PC-9 (cell line): ENCODE data around the gene LRRC43. TPM values are rescaled to one million over a fixed set of nuclear protein-coding genes. Genes with fewer than 3 reads are reported as not detected.

Experiments used
- BruUV-seq: library from RNA; stranded (reverse); fragments of 400-500 nt; replicated peaks from 2 replicates; lab custom pipeline; 2021; lab: Mats Ljungman, UMichigan
- CTCF ChIA-PET: fragments of 300-600 bp; sonication (Branson Sonifier 250); formaldehyde crosslinking; loops from one replicate; lab custom pipeline; 2022; ENCODE audit warnings: antibody characterized with exemption; lab: Charles Lee
- POLR2A ChIA-PET: fragments of 300-600 bp; sonication (Branson Sonifier 250); formaldehyde crosslinking; loops from one replicate; lab custom pipeline; 2022; ENCODE audit warnings: antibody characterized with exemption; ENCODE audit not compliant: unreplicated experiment; lab: Charles Lee
- DNase-seq, 2 experiments: peaks; one replicate each; pipeline versions ENCODE4 v3.0.0 to v3.0.0-alpha.2; 2015 to 2022; ENCODE audit warnings: mixed read lengths in 1 of 2
- H2AFZ ChIP-seq: fragments of 200-600 bp; sonication (generic); 2 replicates; pipeline ENCODE4 v1.8.1; 2017; ENCODE audit warnings: antibody characterized with exemption
- H3F3A ChIP-seq: fragments of 200-600 bp; sonication (generic); 2 replicates; pipeline ENCODE4 v1.8.1; 2017; ENCODE audit warnings: antibody characterized with exemption, mild to moderate bottlenecking, low read depth; ENCODE audit not compliant: insufficient read depth
- H3K27ac ChIP-seq: fragments of 200-600 bp; sonication (generic); 2 replicates; pipeline ENCODE4 v1.6.1; 2016; ENCODE audit warnings: mixed run types
- H3K27me3 ChIP-seq: fragments of 200-600 bp; sonication (generic); 2 replicates; pipeline ENCODE4 v1.6.1; 2016; ENCODE audit warnings: low read depth, mixed run types; ENCODE audit not compliant: insufficient read depth
- H3K36me3 ChIP-seq: fragments of 200-600 bp; sonication (generic); 2 replicates; pipeline ENCODE4 v1.6.1; 2016; ENCODE audit warnings: low read depth, mixed run types
- H3K4me1 ChIP-seq: fragments of 200-600 bp; sonication (generic); replicated peaks from 2 replicates; pipeline ENCODE4 v1.6.1; 2016; ENCODE audit warnings: mixed run types; ENCODE audit not compliant: insufficient read depth
- H3K4me2 ChIP-seq: fragments of 200-600 bp; sonication (generic); 2 replicates; pipeline ENCODE4 v1.6.1; 2017; ENCODE audit warnings: mixed run types
- H3K4me3 ChIP-seq: fragments of 200-600 bp; sonication (generic); 2 replicates; pipeline ENCODE4 v1.6.1; 2016; ENCODE audit warnings: mixed run types
- H3K79me2 ChIP-seq: fragments of 200-600 bp; sonication (generic); 2 replicates; pipeline ENCODE4 v1.6.1; 2017; ENCODE audit warnings: low read depth, mixed run types
- H3K9me2 ChIP-seq: fragments of 200-600 bp; sonication (generic); 2 replicates; pipeline ENCODE4 v1.8.1; 2017; ENCODE audit warnings: mild to moderate bottlenecking; ENCODE audit not compliant: insufficient read depth
- H3K9me3 ChIP-seq: fragments of 200-600 bp; sonication (generic); 2 replicates; pipeline ENCODE4 v1.8.1; 2016; ENCODE audit warnings: low read depth; ENCODE audit not compliant: insufficient read depth
- H4K20me1 ChIP-seq: fragments of 200-600 bp; sonication (generic); 2 replicates; pipeline ENCODE4 v1.8.1; 2017; ENCODE audit not compliant: insufficient read depth
- EZH2 ChIP-seq: fragments of 200-600 bp; sonication (generic); IDR thresholded peaks from 2 replicates; pipeline ENCODE4 v1.8.0; 2017; ENCODE audit warnings: antibody characterized with exemption, low read depth
- intact Hi-C: fragments of 100-400 bp; cut with micrococcal nuclease; formaldehyde crosslinking; loops from one replicate; pipeline ENCODE4 v1.10.0; 2022; ENCODE audit not compliant: unreplicated experiment
- total RNA-seq: library from RNA; stranded (reverse); gene quantifications from 2 replicates; pipeline ENCODE4 v1.2.3, GENCODE V29; 2021
- TF ChIP-seq, protein P1 (sequence below): fragments of 200-600 bp; sonication (generic); conservative IDR thresholded peaks from 2 replicates; pipeline ENCODE4 v1.6.1; 2017; ENCODE audit warnings: mixed run types, antibody characterized with exemption, mild to moderate bottlenecking, moderate library complexity

Gene LRRC43
- total RNA-seq, 1 experiment from 2014 or later = 0.39 TPM

DNA sequence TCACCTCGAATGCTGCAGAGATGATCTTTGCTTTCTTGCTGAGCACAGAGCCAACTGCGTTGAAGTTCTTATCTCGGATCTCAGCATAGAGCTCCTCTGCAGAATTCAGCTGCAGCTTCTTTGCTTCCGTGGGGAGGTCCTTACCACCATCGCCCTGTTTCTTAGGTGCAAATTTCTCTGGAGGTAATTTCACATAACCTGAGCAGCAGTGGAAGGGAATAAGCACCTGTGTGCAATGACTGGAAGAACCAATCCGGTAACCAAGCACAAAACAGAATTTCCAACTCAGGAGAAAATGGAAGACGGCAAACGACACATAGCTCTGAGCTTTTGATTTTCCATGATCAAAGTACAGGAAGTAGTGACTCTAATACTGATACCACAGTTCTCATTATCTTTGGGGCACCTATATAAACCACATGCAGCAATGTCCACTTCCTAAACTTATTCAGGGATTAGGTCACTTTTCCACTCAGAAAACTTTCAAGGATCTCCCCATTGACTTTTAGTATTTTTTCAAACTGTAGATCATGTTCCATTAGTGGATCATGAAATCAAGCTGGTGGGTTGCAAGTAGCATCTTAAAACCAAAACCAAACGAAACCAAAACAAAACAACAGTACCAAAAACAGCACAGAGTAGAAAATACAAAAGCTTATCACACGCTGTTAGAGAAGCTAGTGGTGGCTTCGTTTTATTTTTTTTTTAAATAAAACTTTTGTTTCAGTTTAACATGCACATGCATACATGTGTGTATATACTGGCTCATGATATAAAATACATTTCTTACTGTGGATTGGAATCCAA lies 61.8 kb downstream of the LRRC43 start:
- Histone ChIP-seq H2AFZ (no peak overlapping the region), H3K27me3 (no peaks in the 10 kb centered on the region), H4K20me1 (no peaks in the 10 kb centered on the region), H3K79me2 (no peaks in the 10 kb centered on the region), H3K4me1 (no peaks in the 10 kb centered on the region), H3F3A (no peaks in the 10 kb centered on the region), H3K9me2 (no peaks in the 10 kb centered on the region), H3K4me2 (no peak overlapping the region), H3K36me3 (no peaks in the 10 kb centered on the region), H3K27ac (no peak overlapping the region), H3K4me3 (no peak overlapping the region), H3K9me3 (no peaks in the 10 kb centered on the region)
- BruUV-seq = no TSS peak
- intact Hi-C loops = no loop called here
- TF ChIP-seq, protein P1, sequence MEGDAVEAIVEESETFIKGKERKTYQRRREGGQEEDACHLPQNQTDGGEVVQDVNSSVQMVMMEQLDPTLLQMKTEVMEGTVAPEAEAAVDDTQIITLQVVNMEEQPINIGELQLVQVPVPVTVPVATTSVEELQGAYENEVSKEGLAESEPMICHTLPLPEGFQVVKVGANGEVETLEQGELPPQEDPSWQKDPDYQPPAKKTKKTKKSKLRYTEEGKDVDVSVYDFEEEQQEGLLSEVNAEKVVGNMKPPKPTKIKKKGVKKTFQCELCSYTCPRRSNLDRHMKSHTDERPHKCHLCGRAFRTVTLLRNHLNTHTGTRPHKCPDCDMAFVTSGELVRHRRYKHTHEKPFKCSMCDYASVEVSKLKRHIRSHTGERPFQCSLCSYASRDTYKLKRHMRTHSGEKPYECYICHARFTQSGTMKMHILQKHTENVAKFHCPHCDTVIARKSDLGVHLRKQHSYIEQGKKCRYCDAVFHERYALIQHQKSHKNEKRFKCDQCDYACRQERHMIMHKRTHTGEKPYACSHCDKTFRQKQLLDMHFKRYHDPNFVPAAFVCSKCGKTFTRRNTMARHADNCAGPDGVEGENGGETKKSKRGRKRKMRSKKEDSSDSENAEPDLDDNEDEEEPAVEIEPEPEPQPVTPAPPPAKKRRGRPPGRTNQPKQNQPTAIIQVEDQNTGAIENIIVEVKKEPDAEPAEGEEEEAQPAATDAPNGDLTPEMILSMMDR = no peak
- TF ChIP-seq EZH2 = no peak
- ChIA-PET POLR2A (interaction anchor here (0.6 kb wide), 1 partner anchor 229 kb away, joined by 4 read pairs; no protein-coding TSS in a partner anchor), CTCF (interaction anchor here (0.6 kb wide), 1 partner anchor 13 kb away, joined by 4 read pairs; no protein-coding TSS in a partner anchor)
- no peak for DNase-seq

DNA sequence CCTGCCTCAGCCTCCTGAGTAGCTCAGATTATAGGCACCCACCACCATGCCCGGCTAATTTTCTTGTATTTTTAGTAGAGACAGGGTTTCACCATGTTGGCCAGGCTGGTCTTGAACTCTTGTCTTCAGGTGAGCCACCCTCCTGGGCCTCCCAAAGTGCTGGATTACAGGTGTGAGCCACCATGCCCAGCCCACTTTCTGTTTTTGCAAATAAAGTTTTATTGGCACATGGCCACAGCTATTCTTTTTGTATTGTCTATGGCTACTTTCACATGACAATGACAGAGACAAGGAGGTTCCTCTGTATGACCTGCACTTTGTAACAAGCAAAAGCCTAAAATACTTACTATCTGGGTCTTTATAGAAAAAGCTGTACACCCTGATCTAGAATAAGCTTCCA lies 62.6 kb downstream of the LRRC43 start:
- no peaks in the 10 kb centered on the region for H3K9me3 ChIP-seq
- H3K4me2 ChIP-seq = no peak overlapping the region
- no peaks in the 10 kb centered on the region for H3K9me2 ChIP-seq
- intact Hi-C loops = no loop called here
- ChIA-PET CTCF (no interaction called here), POLR2A (interaction anchor here (0.6 kb wide), 1 partner anchor 228 kb away, joined by 4 read pairs; no protein-coding TSS in a partner anchor)
- no peaks in the 10 kb centered on the region for H3F3A ChIP-seq
- no peak overlapping the region for H3K4me3 ChIP-seq
- H4K20me1 ChIP-seq = no peaks in the 10 kb centered on the region; the same call in 1 of the 2 replicates
- BruUV-seq = no TSS peak
- TF ChIP-seq, protein P1 = no peak
- no peak for TF ChIP-seq EZH2
- no peak overlapping the region for H3K27ac ChIP-seq
- no peaks in the 10 kb centered on the region for H3K79me2 ChIP-seq
- no peaks in the 10 kb centered on the region for H3K4me1 ChIP-seq
- no peaks in the 10 kb centered on the region for H3K36me3 ChIP-seq
- H3K27me3 ChIP-seq = no peaks in the 10 kb centered on the region
- H2AFZ ChIP-seq = no peak overlapping the region
- DNase-seq = no peak

DNA sequence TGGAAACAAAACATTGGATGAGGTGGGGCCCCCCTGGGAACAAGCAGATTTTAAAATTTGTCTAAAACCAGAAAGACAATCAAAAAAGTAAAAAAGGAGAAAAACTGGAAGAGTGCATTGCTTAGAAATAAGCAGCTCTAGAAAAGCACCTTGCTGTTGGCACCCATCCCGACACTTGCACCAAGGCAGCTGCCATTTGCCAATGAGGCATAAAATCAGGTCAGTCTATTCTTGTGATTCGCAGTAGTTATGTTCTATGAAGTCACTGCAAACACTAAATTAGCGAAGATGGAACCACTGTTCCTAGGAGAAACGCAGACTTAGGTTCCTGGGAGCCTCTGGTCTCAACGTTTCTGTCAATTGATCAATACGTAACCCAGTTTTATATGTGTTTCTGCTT lies 67.1 kb downstream of the LRRC43 start:
- no peaks in the 10 kb centered on the region for H3K27me3 ChIP-seq
- no peak overlapping the region for H2AFZ ChIP-seq
- H3K4me1 ChIP-seq = no peaks in the 10 kb centered on the region
- no peak overlapping the region for H3K27ac ChIP-seq
- intact Hi-C loops = no loop called here
- no peaks in the 10 kb centered on the region for H3K79me2 ChIP-seq
- no peaks in the 10 kb centered on the region for H3F3A ChIP-seq
- no peaks in the 10 kb centered on the region for H3K36me3 ChIP-seq
- CTCF ChIA-PET = no interaction called here
- no peak overlapping the region for H3K4me2 ChIP-seq
- BruUV-seq = no TSS peak
- DNase-seq = no peak
- no peaks in the 10 kb centered on the region for H3K9me3 ChIP-seq
- TF ChIP-seq, protein P1 = no peak
- no peak for TF ChIP-seq EZH2
- peaks cover 4% of the 10 kb centered on the region for H4K20me1 ChIP-seq
- H3K4me3 ChIP-seq = no peak overlapping the region
- POLR2A ChIA-PET = no interaction called here
- no peaks in the 10 kb centered on the region for H3K9me2 ChIP-seq
